Sigmoid colon (tissue), 7 donors: ENCODE data around the gene SSH3. TPM values are rescaled to one million over a fixed set of nuclear protein-coding genes. Genes with fewer than 3 reads are reported as not detected.

Source experiments
- DNase-seq: peaks from one replicate; pipeline ENCODE4 v3.0.0-alpha.2; 2019
- H3K27ac ChIP-seq, 4 donors: fragments of 200-600 bp; sonication (generic); one replicate each; pipeline ENCODE4 v1.5.1; 2016 to 2019; ENCODE audit warnings: mild to moderate bottlenecking in 1 of 4
- H3K27me3 ChIP-seq, 3 donors: fragments of 200-600 bp; sonication (generic); one replicate each; pipeline ENCODE4 v1.5.1; 2019; ENCODE audit warnings: mild to moderate bottlenecking in 1 of 3
- H3K36me3 ChIP-seq, 4 donors: fragments of 200-600 bp; sonication (generic); one replicate each; pipeline ENCODE4 v1.5.1; 2016 to 2019
- H3K4me1 ChIP-seq, 4 donors: fragments of 200-600 bp; sonication (generic); one replicate each; pipeline ENCODE4 v1.5.1; 2017 to 2019
- H3K4me3 ChIP-seq, 4 donors: fragments of 200-600 bp; sonication (generic); one replicate each; pipeline ENCODE4 v1.5.1; 2017 to 2019; ENCODE audit warnings: mild to moderate bottlenecking in 2 of 4, moderate library complexity in 1 of 4
- H3K9me3 ChIP-seq, 4 donors: fragments of 200-600 bp in 3 of 4; sonication (generic) in 3 of 4; one replicate each; pipeline versions ENCODE4 v1.5.1 to v1.6.1; 2013 to 2019
- CTCF ChIP-seq, 4 experiments: fragments of 450-650 bp in 3 of 4; fragments of 200-600 bp in 1 of 4; IDR thresholded peaks; one replicate each; pipeline ENCODE4 v1.5.1; 2016 to 2019; ENCODE audit warnings: antibody characterized with exemption in 4 of 4, mild to moderate bottlenecking in 3 of 4, moderate library complexity in 2 of 4
- EP300 ChIP-seq, 4 donors: sonication (generic); formaldehyde crosslinking; IDR thresholded peaks; one replicate each; pipeline ENCODE4 v1.6.1; 2017; ENCODE audit warnings: antibody characterized with exemption in 4 of 4
- POLR2A ChIP-seq, 2 donors: fragments of 450-650 bp; IDR thresholded peaks; one replicate each; pipeline ENCODE4 v1.6.1; 2016; ENCODE audit warnings: antibody characterized with exemption in 2 of 2, mild to moderate bottlenecking in 2 of 2, moderate library complexity in 2 of 2
- POLR2AphosphoS5 ChIP-seq, 4 donors: sonication (generic); formaldehyde crosslinking; IDR thresholded peaks; one replicate each; pipeline ENCODE4 v1.6.1; 2017; ENCODE audit warnings: antibody characterized with exemption in 4 of 4
- WGBS, 2 donors: extraction: QIAGEN DNeasy Blood & Tissue Kit; methylation state at CpG; one replicate each; pipeline ENCODE4 v1.1.7; 2013; 5-methylcytosine and 5-hydroxymethylcytosine counted together
- intact Hi-C: fragments of 100-400 bp; cut with DNase I; formaldehyde crosslinking; loops from one replicate; pipeline ENCODE4 v1.15.1; 2023
- polyA plus RNA-seq, 3 donors: library from polyadenylated mRNA; stranded (reverse); fragments of 200-250 nt; gene quantifications; one replicate each; pipeline ENCODE4 v1.2.3, GENCODE V29; 2013
- total RNA-seq, 4 donors: library from RNA; depleted of rRNA; stranded (reverse); fragments of >200 nt; gene quantifications; one replicate each; pipeline ENCODE4 v1.1.0, GENCODE V29; 2016
- donor health status: healthy with polysubstance abuse.
- donor health status: Bipolar disorder and iron deficiency.
- donor health status: healthy.

Gene SSH3
- total and polyA plus RNA-seq, 7 donors: 15.6 to 39.0 (median 26.5) TPM

DNA sequence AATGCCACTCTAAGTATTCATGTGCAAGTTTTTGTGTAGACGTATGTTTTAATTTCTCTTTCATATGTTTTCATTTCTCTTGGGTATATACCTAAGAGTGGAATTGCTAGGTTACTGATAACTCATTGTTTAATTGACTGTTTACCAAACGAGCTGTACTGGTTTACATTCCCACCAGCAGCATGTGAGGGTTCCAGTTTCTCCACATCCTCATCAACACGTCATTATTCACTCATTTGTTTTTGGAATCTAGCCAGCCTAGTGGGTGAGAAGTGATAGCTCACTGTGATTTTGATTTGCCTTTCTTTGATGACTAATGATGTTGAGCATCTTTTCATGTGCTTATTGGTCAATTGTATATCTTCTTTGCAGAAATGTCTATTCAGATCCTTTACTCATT lies 10.2 kb upstream of the SSH3 start:
- intact Hi-C loops: no loop called here
- no peak for TF ChIP-seq EP300 (IDR thresholded peaks at IDR 0.05)
- no peak for TF ChIP-seq POLR2AphosphoS5 (IDR thresholded peaks at IDR 0.05)
- no peak for TF ChIP-seq POLR2A (IDR thresholded peaks at IDR 0.05)
- H3K4me1 ChIP-seq: peaks cover 0 to 43% (median 26%) of the 10 kb centered on the region in 4 donors
- 47 to 52% methylated on average over 3 of the region's 3 CpGs for WGBS, 2 donors
- no peaks in the 10 kb centered on the region for H3K27me3 ChIP-seq
- peaks cover 0 to 3% (median 0%) of the 10 kb centered on the region in 4 donors for H3K9me3 ChIP-seq
- no peak for DNase-seq
- H3K36me3 ChIP-seq: peaks cover 4 to 36% (median 14%) of the 10 kb centered on the region in 4 donors
- H3K27ac ChIP-seq: no peak overlapping the region
- H3K4me3 ChIP-seq: no peak overlapping the region

DNA sequence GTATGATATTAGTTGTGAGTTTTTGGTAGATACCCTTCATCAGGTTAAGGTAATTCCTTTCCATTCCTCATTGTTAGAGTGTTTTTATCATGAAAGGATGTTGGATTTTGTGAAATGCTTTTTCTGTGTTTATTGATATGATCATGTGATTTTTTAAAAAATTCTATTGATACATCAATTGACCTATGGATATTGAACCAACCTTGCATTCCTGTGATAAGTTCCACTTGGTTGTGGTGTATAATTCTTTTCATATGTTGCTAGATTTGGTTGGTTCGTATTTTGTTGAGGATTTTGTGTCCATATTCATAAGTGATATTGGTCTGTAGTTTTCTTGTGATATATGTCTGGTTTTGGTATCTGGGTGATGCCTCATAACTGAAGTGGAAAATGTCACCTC lies 7.5 kb upstream of the SSH3 start:
- no peaks in the 10 kb centered on the region for H3K27me3 ChIP-seq
- H3K36me3 ChIP-seq: peaks cover 16 to 64% (median 32%) of the 10 kb centered on the region in 4 donors
- 96 to 99% methylated on average over 1 of the region's 1 CpG for WGBS, 2 donors
- peaks cover 0 to 3% (median 0%) of the 10 kb centered on the region in 4 donors for H3K9me3 ChIP-seq
- H3K27ac ChIP-seq: no peak overlapping the region
- intact Hi-C loops: no loop called here
- H3K4me1 ChIP-seq: peaks cover 0 to 26% (median 10%) of the 10 kb centered on the region in 4 donors
- no peak for DNase-seq
- no peak for TF ChIP-seq CTCF (IDR thresholded peaks at IDR 0.05)
- no peak for TF ChIP-seq POLR2A (IDR thresholded peaks at IDR 0.05)
- TF ChIP-seq EP300 (IDR thresholded peaks at IDR 0.05): no peak
- TF ChIP-seq POLR2AphosphoS5 (IDR thresholded peaks at IDR 0.05): no peak
- no peak overlapping the region for H3K4me3 ChIP-seq

- intact Hi-C loops: no loop called here
- H3K36me3 ChIP-seq: peaks cover 16 to 64% (median 37%) of the 10 kb centered on the region in 4 donors
- 95 to 97% methylated on average over 7 of the region's 7 CpGs for WGBS, 2 donors
These were observed 4.5 kb upstream of the SSH3 start for GRCh38 chr11:67298786-67299185.

DNA sequence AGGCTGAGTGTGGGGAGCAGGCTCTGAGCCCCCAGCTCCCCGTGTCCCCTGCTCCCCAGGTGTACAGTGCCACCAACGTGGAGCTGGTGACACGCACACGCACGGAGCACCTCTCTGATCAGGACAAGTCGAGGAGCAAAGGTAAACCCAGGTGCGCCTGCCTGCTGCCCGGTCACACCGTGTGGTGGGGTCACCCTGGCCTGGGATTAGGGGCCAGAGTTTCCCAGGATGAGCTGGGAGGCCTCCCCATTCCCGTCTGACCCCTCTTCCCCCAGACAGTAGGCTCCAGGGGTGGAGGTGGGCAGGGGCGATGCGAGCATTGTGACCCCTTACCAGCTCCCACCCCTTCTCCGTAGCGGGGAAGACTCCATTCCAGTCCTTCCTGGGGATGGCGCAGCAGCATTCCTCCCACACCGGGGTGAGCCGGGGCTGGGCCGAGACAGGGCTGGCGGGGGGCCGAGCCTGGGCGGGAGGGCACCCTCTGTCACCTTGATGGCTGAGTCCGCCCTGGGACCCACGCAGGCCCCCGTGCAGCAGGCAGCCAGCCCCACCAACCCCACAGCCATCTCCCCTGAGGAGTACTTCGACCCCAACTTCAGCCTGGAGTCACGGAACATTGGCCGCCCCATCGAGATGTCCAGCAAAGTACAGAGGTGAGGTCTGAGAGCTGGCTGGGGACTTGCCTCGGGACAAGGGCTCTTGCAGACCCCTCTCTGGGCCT lies 3.7 kb upstream of the SSH3 start:
- Histone ChIP-seq H3K36me3 (peaks cover 16 to 62% (median 35%) of the 10 kb centered on the region in 4 donors), H3K27me3 (no peaks in the 10 kb centered on the region), H3K4me3 (no peak overlapping the region), H3K9me3 (peaks cover 0 to 3% (median 0%) of the 10 kb centered on the region in 4 donors), H3K4me1 (peaks cover 0 to 25% (median 19%) of the 10 kb centered on the region in 4 donors), H3K27ac (no peak overlapping the region)
- TF ChIP-seq EP300 (IDR thresholded peaks at IDR 0.05) (no peak), POLR2A (IDR thresholded peaks at IDR 0.05) (no peak), POLR2AphosphoS5 (IDR thresholded peaks at IDR 0.05) (no peak), CTCF (IDR thresholded peaks at IDR 0.05) (no peak)
- peak; percentile 62 for DNase-seq
- 93 to 96% methylated on average over 29 of the region's 29 CpGs for WGBS, 2 donors
- intact Hi-C loops: no loop called here

More at GRCh38 chr11:67298786-67299185, 4.5 kb upstream of the SSH3 start:
- DNase-seq: peak; percentile 53
- Histone ChIP-seq H3K27me3 (no peaks in the 10 kb centered on the region), H3K27ac (no peak overlapping the region), H3K4me3 (no peak overlapping the region), H3K9me3 (peaks cover 0 to 3% (median 0%) of the 10 kb centered on the region in 4 donors), H3K4me1 (peaks cover 0 to 17% (median 11%) of the 10 kb centered on the region in 4 donors)
- no peak for TF ChIP-seq CTCF (IDR thresholded peaks at IDR 0.05)
- TF ChIP-seq EP300 (IDR thresholded peaks at IDR 0.05): no peak
- no peak for TF ChIP-seq POLR2AphosphoS5 (IDR thresholded peaks at IDR 0.05)
- TF ChIP-seq POLR2A (IDR thresholded peaks at IDR 0.05): no peak

- H3K36me3 ChIP-seq: peaks cover 16 to 55% (median 32%) of the 10 kb centered on the region in 4 donors
- no peak for DNase-seq
- H3K27me3 ChIP-seq: no peaks in the 10 kb centered on the region
- peaks cover 0 to 3% (median 0%) of the 10 kb centered on the region in 4 donors for H3K9me3 ChIP-seq
- H3K27ac ChIP-seq: no peak overlapping the region
- H3K4me1 ChIP-seq: peaks cover 0 to 29% (median 22%) of the 10 kb centered on the region in 4 donors
- no peak for TF ChIP-seq POLR2AphosphoS5 (IDR thresholded peaks at IDR 0.05)
- TF ChIP-seq CTCF (IDR thresholded peaks at IDR 0.05): no peak
- TF ChIP-seq EP300 (IDR thresholded peaks at IDR 0.05): no peak
- no peak for TF ChIP-seq POLR2A (IDR thresholded peaks at IDR 0.05)
- intact Hi-C loops: no loop called here
- H3K4me3 ChIP-seq: no peak overlapping the region
- WGBS, 2 donors: 92 to 97% methylated on average over 13 of the region's 13 CpGs
These were observed 3.0 kb upstream of the SSH3 start for GRCh38 chr11:67300256-67300755.
